Stimulated activated CD8-positive, alpha-beta memory T cell treated with anti-CD3 and anti-CD28 coated beads, Interleukin-7, amount 100 ng/mL, for 4 hours (primary cell): ENCODE data around the gene ADAM22.
"Not testable (repeated sequence)": the region's sequence is repeated elsewhere in the genome, so short reads cannot be mapped to it uniquely, and the experiment has no call there.

ENCODE experiments used
- DNase-seq, 2 donors: peaks; one replicate each; pipeline ENCODE4 v3.0.0-alpha.2; 2020; ENCODE audit warnings: low read depth in 2 of 2

Gene ADAM22

GRCh38 chr7:87933953-87934698 is at the start of gene ADAM22:
Gene ADAM22, plus strand, starts transcription at chr7:87934251. Its CDS starts 215 bp downstream, at chr7:87934466.
- peak; percentile 73 to 86 for DNase-seq

- no peak for DNase-seq
These were observed 49.0 kb upstream of the ADAM22 start for GRCh38 chr7:87885018-87885417.

GRCh38 chr7:87886875-87887274 is 47.2 kb upstream of the ADAM22 start:
- DNase-seq: no peak

GRCh38 chr7:87895363-87895762 is 38.7 kb upstream of the ADAM22 start:
- DNase-seq: no peak

- DNase-seq: no peak
These were observed 34.8 kb upstream of the ADAM22 start for GRCh38 chr7:87899255-87899654.

GRCh38 chr7:87907136-87907906 is 26.7 kb upstream of the ADAM22 start:
- DNase-seq: not testable (repeated sequence)

GRCh38 chr7:87908814-87909213 is 25.2 kb upstream of the ADAM22 start:
- DNase-seq: not testable (repeated sequence)

- no peak for DNase-seq
These were observed 21.9 kb upstream of the ADAM22 start for GRCh38 chr7:87912121-87912520.

GRCh38 chr7:87918740-87919139 is 15.3 kb upstream of the ADAM22 start:
- DNase-seq: no peak

GRCh38 chr7:87919875-87920274 is 14.2 kb upstream of the ADAM22 start:
- DNase-seq: no peak

- DNase-seq: no peak
These were observed 13.5 kb upstream of the ADAM22 start for GRCh38 chr7:87920578-87920977.

- DNase-seq: not testable (repeated sequence)
These were observed 11.2 kb upstream of the ADAM22 start for GRCh38 chr7:87922759-87923395.

- no peak for DNase-seq
These were observed 7.2 kb upstream of the ADAM22 start for GRCh38 chr7:87926581-87927461.

GRCh38 chr7:87933605-87933952 is 472 bp upstream of the ADAM22 start:
- DNase-seq: no peak

- peak in 1 of 2 donors; percentile 10 for DNase-seq
These were observed 790 bp downstream of the ADAM22 start for GRCh38 chr7:87934699-87935383.

GRCh38 chr7:87935384-87935706 is 1.3 kb downstream of the ADAM22 start:
- no peak for DNase-seq

- no peak for DNase-seq
These were observed 7.1 kb downstream of the ADAM22 start for GRCh38 chr7:87941138-87941537.

GRCh38 chr7:87944547-87944946 is 10.5 kb downstream of the ADAM22 start:
- no peak for DNase-seq

GRCh38 chr7:87945926-87946325 is 11.9 kb downstream of the ADAM22 start:
- DNase-seq: not testable (repeated sequence)

GRCh38 chr7:87948371-87948770 is 14.3 kb downstream of the ADAM22 start:
- DNase-seq: no peak

GRCh38 chr7:87959336-87959735 is 25.3 kb downstream of the ADAM22 start:
- DNase-seq: no peak
